Right hindlimb (tissue), 1 donor: Measurements from ENCODE around the gene BLTP2.

Experiments
- DNase-seq: peaks from one replicate; pipeline ENCODE4 v3.0.0-alpha.2; 2018

The BLTP2 gene

DNA sequence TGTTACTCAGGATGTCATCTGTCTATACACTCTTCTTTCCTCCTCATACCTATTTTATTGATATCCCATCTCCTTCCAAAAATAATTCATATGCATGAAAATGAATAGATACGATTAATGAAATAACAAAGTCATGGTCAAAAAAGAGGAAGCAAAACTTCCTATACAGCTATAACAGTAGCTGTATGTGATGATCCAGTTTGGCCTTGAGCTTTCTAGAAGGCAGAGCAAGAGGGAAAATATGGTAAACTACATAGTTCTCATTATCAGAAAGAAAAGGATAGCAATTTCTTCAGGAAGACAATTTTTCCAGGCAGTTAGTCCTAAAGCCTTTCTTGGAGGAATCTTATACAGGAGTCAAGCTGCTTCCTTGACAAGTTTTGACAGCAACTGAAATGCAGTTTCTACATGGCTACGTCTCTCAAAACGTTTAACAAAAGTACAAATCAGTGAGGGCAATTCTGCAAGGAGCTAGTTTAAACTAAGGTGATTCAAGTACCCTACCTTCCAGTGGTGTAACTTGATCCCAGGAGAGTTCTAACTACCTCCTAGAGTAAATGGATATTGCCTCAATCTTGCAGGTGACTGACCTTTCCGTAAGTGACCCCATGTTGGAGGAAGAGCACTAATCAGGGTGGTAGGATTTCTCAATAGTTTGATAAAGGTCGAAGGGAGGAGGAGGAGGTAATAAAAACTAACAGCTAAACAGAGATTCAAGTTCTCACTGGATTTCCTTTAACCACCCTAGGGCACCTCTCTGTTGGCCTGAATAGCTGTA is 47.2 kb downstream of the BLTP2 start:
- DNase-seq: no peak
